WTC11 (cell line): Measurements from ENCODE around the gene BRMS1. TPM values are rescaled to one million over a fixed set of nuclear protein-coding genes. Genes with fewer than 3 reads are reported as not detected.
A peak's percentile ranks its signal among the peaks of the same experiment; 100 is the strongest.
"Not testable (repeated sequence)": the region's sequence is repeated elsewhere in the genome, so short reads cannot be mapped to it uniquely, and the experiment has no call there.

Experiments used
- ATAC-seq: fragments of 200-7000 bp; cut with Tn5 transposase; 2 replicates; pipeline ENCODE4 v1.10.0; 2021; ENCODE audit warnings: mild to moderate bottlenecking, moderate library complexity
- CTCF ChIA-PET: fragments of 300-600 bp; sonication (Branson Sonifier 250); formaldehyde crosslinking; loops from one replicate; lab custom pipeline; 2021; ENCODE audit warnings: antibody characterized with exemption; lab: Charles Lee
- POLR2A ChIA-PET: fragments of 350-600 bp; sonication (Branson Sonifier 250); formaldehyde crosslinking; loops from one replicate; lab custom pipeline; 2021; ENCODE audit warnings: antibody characterized with exemption; lab: Charles Lee
- DNase-seq: peaks from one replicate; pipeline ENCODE4 v3.0.0; 2021; ENCODE audit warnings: low spot score
- H3K27ac Mint-ChIP-seq: 2 replicates; pipeline ENCODE4 v1.8.0; 2021; ENCODE audit warnings: mixed read lengths
- H3K27me3 Mint-ChIP-seq: 2 replicates; pipeline ENCODE4 v1.8.0; 2021; ENCODE audit warnings: low read depth, mild to moderate bottlenecking, moderate library complexity, mixed read lengths
- H3K36me3 Mint-ChIP-seq: 2 replicates; pipeline ENCODE4 v1.8.0; 2021; ENCODE audit warnings: mixed read lengths
- H3K4me1 Mint-ChIP-seq: 2 replicates; pipeline ENCODE4 v1.8.0; 2022; ENCODE audit warnings: mixed read lengths
- H3K4me3 Mint-ChIP-seq: 2 replicates; pipeline ENCODE4 v1.8.0; 2021; ENCODE audit warnings: mild to moderate bottlenecking, moderate library complexity, mixed read lengths
- H3K9me3 Mint-ChIP-seq: 2 replicates; pipeline ENCODE4 v1.8.0; 2021; ENCODE audit warnings: mixed read lengths
- ATF1 ChIP-seq: sonication (generic); formaldehyde crosslinking; IDR thresholded peaks from 2 replicates; pipeline ENCODE4 v1.8.1; 2023; ENCODE audit warnings: mild to moderate bottlenecking, moderate library complexity, missing genetic modification reagents
- RORB ChIP-seq: fragments of 250-450 bp; sonication (Bioruptor Pico); IDR thresholded peaks from 2 replicates; pipeline ENCODE4 v1.9.0; 2021; ENCODE audit warnings: mild to moderate bottlenecking
- ZNF121 ChIP-seq: sonication (generic); formaldehyde crosslinking; IDR thresholded peaks from 2 replicates; pipeline ENCODE4 v1.8.0; 2023; ENCODE audit warnings: missing genetic modification reagents
- ZNF423 ChIP-seq: fragments of 250-450 bp; sonication (Bioruptor Pico); IDR thresholded peaks from 2 replicates; pipeline ENCODE4 v2.1.2; 2022; ENCODE audit warnings: mild to moderate bottlenecking, moderate library complexity
- total RNA-seq: library from RNA; stranded (reverse); gene quantifications from 3 replicates; pipeline ENCODE4 v1.2.3, GENCODE V29; 2021
- TF ChIP-seq, protein P1 (sequence below): sonication (generic); formaldehyde crosslinking; conservative IDR thresholded peaks from 2 replicates; pipeline ENCODE4 v1.8.1; 2022; ENCODE audit warnings: mild to moderate bottlenecking, missing genetic modification reagents
- TF ChIP-seq, protein P2 (sequence below): fragments of 200-600 bp; IDR thresholded peaks from 2 replicates; pipeline ENCODE4 v1.8.0; 2022; ENCODE audit warnings: antibody characterized with exemption
- TF ChIP-seq, protein P3 (sequence below): sonication (generic); formaldehyde crosslinking; IDR thresholded peaks from 2 replicates; pipeline ENCODE4 v1.8.0; 2022; ENCODE audit warnings: mild to moderate bottlenecking, missing genetic modification reagents
- TF ChIP-seq, protein P4 (sequence below): sonication (generic); formaldehyde crosslinking; IDR thresholded peaks from 2 replicates; pipeline ENCODE4 v1.8.0; 2022; ENCODE audit warnings: mild to moderate bottlenecking, missing genetic modification reagents
- TF ChIP-seq, protein P5 (sequence below): sonication (generic); formaldehyde crosslinking; conservative IDR thresholded peaks from 2 replicates; pipeline ENCODE4 v1.8.1; 2023; ENCODE audit warnings: mild to moderate bottlenecking, low read depth, missing genetic modification reagents, moderate library complexity

Gene BRMS1
- total RNA-seq, 1 experiment from 2014 or later, result 44.5 TPM

DNA sequence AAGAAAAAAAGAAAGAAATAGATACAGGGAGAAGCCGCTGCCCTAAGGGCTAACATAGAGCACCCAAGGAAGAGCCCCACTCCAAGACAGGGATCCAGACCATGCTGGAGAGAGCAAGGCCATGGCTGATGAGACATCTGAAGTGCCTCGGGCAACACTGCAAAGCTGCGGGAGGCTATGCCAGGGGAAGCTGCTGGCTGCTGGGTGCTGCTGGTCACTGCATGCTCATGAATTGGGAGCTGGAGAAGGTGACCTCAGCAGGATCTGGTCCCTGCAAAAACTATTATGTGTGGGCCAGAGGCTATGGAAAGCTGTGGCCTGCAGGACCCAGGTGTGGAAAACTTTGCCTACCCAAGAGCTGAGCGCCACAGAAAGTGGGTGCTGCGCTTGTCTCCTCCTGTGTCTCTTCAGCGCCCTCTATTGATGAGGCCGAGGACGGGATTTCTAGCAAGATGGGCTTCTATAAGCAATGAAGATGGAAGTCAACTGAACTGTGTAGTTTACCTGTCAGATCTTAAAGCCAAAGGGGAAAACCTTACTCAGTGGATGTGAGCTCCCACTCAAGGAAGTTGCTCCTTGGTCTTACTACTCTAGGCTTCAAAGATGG is 44.0 kb upstream of the BRMS1 start:
- Mint-ChIP-seq H3K4me3 (no peak overlapping the region), H3K4me1 (peaks cover 6% of the 10 kb centered on the region; the same call in 1 of the 2 replicates)
- CTCF ChIA-PET, result interaction anchor here (0.5 to 3.5 kb wide), 47 partner anchors 10 to 872 kb away, joined by 3 to 45 read pairs (median 5); partner anchors contain the start of genes DPP3, MRPL11, NPAS4 and PELI3
- TF ChIP-seq, protein P1, sequence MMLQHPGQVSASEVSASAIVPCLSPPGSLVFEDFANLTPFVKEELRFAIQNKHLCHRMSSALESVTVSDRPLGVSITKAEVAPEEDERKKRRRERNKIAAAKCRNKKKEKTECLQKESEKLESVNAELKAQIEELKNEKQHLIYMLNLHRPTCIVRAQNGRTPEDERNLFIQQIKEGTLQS (CRISPR knock-in tag), result no peak
- TF ChIP-seq, protein P2, sequence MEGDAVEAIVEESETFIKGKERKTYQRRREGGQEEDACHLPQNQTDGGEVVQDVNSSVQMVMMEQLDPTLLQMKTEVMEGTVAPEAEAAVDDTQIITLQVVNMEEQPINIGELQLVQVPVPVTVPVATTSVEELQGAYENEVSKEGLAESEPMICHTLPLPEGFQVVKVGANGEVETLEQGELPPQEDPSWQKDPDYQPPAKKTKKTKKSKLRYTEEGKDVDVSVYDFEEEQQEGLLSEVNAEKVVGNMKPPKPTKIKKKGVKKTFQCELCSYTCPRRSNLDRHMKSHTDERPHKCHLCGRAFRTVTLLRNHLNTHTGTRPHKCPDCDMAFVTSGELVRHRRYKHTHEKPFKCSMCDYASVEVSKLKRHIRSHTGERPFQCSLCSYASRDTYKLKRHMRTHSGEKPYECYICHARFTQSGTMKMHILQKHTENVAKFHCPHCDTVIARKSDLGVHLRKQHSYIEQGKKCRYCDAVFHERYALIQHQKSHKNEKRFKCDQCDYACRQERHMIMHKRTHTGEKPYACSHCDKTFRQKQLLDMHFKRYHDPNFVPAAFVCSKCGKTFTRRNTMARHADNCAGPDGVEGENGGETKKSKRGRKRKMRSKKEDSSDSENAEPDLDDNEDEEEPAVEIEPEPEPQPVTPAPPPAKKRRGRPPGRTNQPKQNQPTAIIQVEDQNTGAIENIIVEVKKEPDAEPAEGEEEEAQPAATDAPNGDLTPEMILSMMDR, result peak; percentile 65; the same call in 1 of the 2 replicates
- TF ChIP-seq, protein P3, sequence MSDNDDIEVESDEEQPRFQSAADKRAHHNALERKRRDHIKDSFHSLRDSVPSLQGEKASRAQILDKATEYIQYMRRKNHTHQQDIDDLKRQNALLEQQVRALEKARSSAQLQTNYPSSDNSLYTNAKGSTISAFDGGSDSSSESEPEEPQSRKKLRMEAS (CRISPR knock-in tag), result peak; percentile 25; the same call in 1 of the 2 replicates
- no peak for TF ChIP-seq RORB (CRISPR knock-in tag)
- TF ChIP-seq, protein P4, sequence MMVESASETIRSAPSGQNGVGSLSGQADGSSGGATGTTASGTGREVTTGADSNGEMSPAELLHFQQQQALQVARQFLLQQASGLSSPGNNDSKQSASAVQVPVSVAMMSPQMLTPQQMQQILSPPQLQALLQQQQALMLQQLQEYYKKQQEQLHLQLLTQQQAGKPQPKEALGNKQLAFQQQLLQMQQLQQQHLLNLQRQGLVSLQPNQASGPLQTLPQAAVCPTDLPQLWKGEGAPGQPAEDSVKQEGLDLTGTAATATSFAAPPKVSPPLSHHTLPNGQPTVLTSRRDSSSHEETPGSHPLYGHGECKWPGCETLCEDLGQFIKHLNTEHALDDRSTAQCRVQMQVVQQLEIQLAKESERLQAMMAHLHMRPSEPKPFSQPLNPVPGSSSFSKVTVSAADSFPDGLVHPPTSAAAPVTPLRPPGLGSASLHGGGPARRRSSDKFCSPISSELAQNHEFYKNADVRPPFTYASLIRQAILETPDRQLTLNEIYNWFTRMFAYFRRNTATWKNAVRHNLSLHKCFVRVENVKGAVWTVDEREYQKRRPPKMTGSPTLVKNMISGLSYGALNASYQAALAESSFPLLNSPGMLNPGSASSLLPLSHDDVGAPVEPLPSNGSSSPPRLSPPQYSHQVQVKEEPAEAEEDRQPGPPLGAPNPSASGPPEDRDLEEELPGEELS (CRISPR knock-in tag), result 0 out of 2 replicates have a peak, but pooled peaks have one; percentile 23
- TF ChIP-seq, all 79 proteins: peak for 3
- Mint-ChIP-seq H3K27ac (no peak overlapping the region), H3K9me3 (no peaks in the 10 kb centered on the region), H3K27me3 (peaks cover 18% of the 10 kb centered on the region), H3K36me3 (no peaks in the 10 kb centered on the region)
- POLR2A ChIA-PET, result interaction anchor here (0.6 to 1.4 kb wide), 6 partner anchors 13 to 271 kb away, joined by 3 to 8 read pairs (median 4); partner anchors contain the start of gene RBM4
- DNase-seq (peak; percentile 89), ATAC-seq (peak; percentile 79)

DNA sequence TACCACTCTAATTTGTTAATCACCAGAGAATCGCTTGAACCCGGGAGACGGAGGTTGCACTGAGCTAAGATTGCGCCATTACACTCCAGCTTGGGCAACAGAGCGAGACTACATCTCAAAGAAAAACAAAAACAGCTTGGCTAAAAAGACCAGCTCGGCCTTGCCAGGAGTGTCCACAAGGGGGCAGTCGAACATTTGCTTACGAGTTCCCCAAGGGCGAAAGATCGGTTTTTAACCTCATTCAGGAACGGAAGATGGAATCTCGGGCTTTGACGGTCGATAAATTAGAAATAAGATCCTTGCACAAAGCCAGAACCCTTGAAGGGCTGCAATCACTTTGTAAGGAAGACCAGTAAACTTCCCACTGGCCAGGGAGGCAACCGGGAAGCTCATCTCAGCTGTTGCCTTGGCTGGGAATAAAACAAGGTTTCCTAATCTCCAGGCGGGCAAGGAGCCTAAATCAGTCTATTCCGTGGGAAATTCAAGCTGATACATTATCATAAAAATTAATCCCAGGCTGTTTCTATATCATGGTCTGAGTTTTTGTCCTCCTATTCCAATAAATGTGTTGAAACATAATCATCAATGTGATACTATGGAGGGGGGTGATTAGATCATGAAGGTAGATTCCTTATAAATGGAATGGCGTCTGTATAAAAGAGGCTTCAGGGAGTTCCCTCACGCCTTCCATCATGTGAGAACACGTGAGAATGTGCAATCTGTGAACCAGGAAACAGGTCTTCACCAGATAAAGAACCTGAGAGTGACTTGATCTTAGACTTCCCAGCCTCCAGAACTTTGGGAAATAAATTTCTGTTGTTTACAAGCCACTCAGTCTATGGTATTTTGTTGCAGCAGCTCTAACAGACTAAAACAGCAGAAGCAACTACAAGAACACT is 41.5 kb upstream of the BRMS1 start:
- no peaks in the 10 kb centered on the region for H3K9me3 Mint-ChIP-seq
- TF ChIP-seq, protein P5, sequence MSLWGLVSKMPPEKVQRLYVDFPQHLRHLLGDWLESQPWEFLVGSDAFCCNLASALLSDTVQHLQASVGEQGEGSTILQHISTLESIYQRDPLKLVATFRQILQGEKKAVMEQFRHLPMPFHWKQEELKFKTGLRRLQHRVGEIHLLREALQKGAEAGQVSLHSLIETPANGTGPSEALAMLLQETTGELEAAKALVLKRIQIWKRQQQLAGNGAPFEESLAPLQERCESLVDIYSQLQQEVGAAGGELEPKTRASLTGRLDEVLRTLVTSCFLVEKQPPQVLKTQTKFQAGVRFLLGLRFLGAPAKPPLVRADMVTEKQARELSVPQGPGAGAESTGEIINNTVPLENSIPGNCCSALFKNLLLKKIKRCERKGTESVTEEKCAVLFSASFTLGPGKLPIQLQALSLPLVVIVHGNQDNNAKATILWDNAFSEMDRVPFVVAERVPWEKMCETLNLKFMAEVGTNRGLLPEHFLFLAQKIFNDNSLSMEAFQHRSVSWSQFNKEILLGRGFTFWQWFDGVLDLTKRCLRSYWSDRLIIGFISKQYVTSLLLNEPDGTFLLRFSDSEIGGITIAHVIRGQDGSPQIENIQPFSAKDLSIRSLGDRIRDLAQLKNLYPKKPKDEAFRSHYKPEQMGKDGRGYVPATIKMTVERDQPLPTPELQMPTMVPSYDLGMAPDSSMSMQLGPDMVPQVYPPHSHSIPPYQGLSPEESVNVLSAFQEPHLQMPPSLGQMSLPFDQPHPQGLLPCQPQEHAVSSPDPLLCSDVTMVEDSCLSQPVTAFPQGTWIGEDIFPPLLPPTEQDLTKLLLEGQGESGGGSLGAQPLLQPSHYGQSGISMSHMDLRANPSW (CRISPR knock-in tag), result no peak
- TF ChIP-seq, protein P2, result peak; percentile 79
- TF ChIP-seq ZNF121 (CRISPR knock-in tag) (peak; percentile 96), ZNF423 (CRISPR knock-in tag) (no peak), ATF1 (CRISPR knock-in tag) (no peak)
- POLR2A ChIA-PET, result interaction anchor here (0.7 to 1.9 kb wide), 4 partner anchors 15 to 94 kb away, joined by 3 to 5 read pairs (median 4); partner anchors contain the start of genes DPP3, MRPL11 and NPAS4
- H3K27me3 Mint-ChIP-seq, result peaks cover 13% of the 10 kb centered on the region
- H3K4me1 Mint-ChIP-seq, result peaks cover 6% of the 10 kb centered on the region; the same call in 1 of the 2 replicates
- no peak overlapping the region for H3K27ac Mint-ChIP-seq
- DNase-seq (peak; percentile 95), ATAC-seq (peak; percentile 74)
- peak overlapping the region; percentile 64 for H3K4me3 Mint-ChIP-seq
- H3K36me3 Mint-ChIP-seq, result no peaks in the 10 kb centered on the region
- CTCF ChIA-PET, result interaction anchor here (0.5 to 4.0 kb wide), 60 partner anchors 9 to 1068 kb away, joined by 3 to 53 read pairs (median 4); partner anchors contain the start of genes B4GAT1, BBS1, BRMS1 and CCDC87

DNA sequence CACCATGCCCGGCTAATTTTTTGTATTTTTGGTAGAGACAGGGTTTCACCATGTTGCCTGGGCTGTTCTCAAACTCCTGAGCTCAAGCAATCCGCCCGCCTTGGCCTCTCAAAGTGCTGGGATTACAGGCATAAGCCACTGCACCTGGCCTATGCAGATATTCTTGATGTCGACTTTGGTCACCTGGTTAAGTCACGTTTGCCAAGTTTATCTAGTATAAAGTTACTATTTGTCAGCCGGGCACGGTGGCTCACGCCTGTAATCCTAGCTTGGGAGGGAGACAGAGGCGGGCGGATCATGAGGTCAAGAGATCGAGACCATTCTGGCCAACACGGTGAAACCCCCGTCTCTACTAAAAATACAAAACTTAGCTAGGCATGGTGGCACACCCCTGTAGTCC is 39.4 kb upstream of the BRMS1 start:
- H3K4me3 Mint-ChIP-seq, H3K9me3 Mint-ChIP-seq, H3K36me3 Mint-ChIP-seq, H3K27ac Mint-ChIP-seq, POLR2A ChIA-PET, ATAC-seq, DNase-seq: not testable (repeated sequence)
- H3K27me3 Mint-ChIP-seq, result peaks cover 10% of the 10 kb centered on the region
- peaks cover 10% of the 10 kb centered on the region for H3K4me1 Mint-ChIP-seq
- CTCF ChIA-PET, result interaction anchor here (0.6 to 4.0 kb wide), 10 partner anchors 10 to 293 kb away, joined by 3 to 53 read pairs (median 20); partner anchors contain the start of genes MRPL11, RBM4B, RIN1 and SLC29A2

DNA sequence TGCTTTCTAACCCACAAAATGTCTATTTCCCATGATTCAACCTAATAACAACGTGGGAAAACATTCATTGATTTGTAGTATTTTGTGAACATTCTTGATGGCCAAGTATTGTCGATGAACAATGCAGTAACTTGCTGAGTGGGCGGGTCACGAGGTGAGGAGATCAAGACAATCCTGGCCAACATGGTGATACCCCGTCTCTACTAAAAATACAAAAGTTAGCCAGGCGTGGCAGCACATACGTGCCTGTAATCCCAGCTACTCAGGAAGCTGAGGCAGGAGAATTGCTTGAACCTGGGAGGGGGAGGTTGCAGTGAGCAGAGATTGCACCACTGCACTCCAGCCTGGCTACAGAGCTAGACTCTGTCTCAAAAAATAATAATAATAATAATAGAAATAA is 35.4 kb upstream of the BRMS1 start:
- DNase-seq, H3K27me3 Mint-ChIP-seq, POLR2A ChIA-PET, H3K4me3 Mint-ChIP-seq, H3K4me1 Mint-ChIP-seq, H3K36me3 Mint-ChIP-seq, H3K9me3 Mint-ChIP-seq: not testable (repeated sequence)
- peak; percentile 38; the same call in 1 of the 2 replicates for ATAC-seq
- 0 out of 2 replicates have a peak overlapping the region, but pooled peaks have one; percentile 65 for H3K27ac Mint-ChIP-seq
- CTCF ChIA-PET, result interaction anchor here (0.6 to 4.4 kb wide), 5 partner anchors 9 to 464 kb away, joined by 3 to 29 read pairs (median 3); no protein-coding TSS in a partner anchor

DNA sequence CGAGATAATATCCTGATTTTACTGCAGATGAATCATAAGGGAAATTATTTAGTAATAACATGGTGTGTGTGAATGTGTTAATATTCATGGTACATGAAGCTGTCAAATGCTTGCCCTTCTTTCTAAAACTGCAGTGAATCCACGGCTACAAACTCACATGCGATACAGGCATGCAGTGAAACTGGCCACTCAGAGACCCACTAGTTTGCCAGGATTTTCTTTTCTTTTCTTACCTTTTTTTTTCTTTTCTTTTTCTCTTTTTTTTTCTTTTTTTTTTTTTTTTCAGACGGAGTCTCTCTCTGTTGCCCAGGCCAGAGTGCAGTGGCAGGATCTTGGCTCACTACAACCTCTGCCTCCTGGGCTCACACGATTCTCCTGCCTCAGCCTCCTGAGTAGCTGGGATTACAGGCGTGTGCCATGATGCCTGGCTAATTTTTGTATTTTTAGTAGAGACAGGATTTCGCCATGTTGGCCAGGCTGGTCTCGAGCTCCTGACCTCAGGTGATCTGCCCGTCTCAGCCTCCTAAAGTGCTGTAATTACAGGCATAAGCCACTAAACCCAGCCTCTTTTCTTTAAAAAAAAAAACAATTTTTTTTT is 28.9 kb upstream of the BRMS1 start:
- H3K27ac Mint-ChIP-seq, H3K4me3 Mint-ChIP-seq, DNase-seq, H3K27me3 Mint-ChIP-seq, H3K9me3 Mint-ChIP-seq, ATAC-seq, POLR2A ChIA-PET: not testable (repeated sequence)
- peaks cover 11% of the 10 kb centered on the region for H3K36me3 Mint-ChIP-seq
- peaks cover 23% of the 10 kb centered on the region for H3K4me1 Mint-ChIP-seq
- CTCF ChIA-PET, result interaction anchor here (0.7 to 6.8 kb wide), 6 partner anchors 12 to 707 kb away, joined by 3 to 45 read pairs (median 7); partner anchors contain the start of gene B4GAT1
